Pons (tissue), 1 donor: ENCODE measurements around the gene TMEM185B.
"Not testable (repeated sequence)": the region's sequence is repeated elsewhere in the genome, so short reads cannot be mapped to it uniquely, and the experiment has no call there.

Experiments used
- DNase-seq: peaks from one replicate; pipeline ENCODE4 v3.0.0-alpha.2; 2016; ENCODE audit warnings: low spot score

The TMEM185B gene

DNA sequence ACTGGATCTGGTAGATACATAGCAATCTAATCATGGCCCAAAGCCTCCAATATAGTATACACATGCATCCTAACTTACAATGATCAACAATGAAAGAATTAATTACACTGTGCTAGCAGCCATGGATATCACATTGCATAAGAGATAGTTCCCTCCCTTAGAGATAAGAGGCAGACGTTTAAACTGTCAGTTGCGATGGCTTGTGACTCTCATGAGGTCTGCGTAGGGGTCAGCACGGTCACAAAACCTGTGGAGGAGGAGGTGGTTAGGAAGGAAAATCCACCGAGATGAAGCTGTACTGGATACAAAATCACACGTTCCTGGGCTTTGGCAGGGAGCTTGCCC is 28.7 kb upstream of the TMEM185B start:
- peak; percentile 22 for DNase-seq

DNA sequence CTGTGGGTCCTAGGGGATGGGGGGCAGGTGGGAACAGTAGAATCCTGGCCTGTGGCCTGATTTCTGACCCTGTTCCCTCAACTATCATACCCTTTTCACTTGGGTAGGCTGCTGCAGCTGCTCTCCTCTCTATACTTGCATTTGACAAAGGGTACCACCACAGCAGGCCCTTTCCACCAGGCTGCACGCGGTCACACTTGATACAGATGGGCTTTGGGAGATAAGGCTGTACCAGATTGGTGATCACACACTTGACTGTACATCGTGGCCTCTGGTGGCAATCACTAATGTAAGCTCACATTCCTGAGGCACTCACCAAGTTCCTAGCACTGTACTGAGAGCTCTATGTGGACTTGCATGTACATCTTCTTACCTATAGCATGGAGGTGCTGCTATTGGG is 27.9 kb upstream of the TMEM185B start:
- no peak for DNase-seq

DNA sequence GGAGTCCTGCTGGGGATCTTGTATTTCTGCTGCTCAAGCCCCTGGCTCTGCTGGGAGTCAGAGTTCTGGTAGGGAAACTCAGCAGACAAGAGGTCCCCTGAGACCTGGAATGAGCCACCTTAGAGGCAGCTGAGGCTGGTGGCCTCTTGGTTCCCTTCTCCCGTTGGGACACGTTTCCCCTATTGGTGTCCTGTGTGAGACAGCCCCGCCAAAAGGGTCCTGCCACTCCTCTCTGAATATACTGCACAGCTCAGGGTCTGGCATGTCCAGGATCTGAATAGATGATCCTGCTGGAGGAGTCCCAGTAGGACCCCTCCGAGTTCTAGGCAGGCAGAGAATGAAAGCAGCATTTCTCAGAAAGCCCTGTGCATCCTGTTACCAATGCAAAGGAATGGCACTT is 27.4 kb upstream of the TMEM185B start:
- DNase-seq = no peak

DNA sequence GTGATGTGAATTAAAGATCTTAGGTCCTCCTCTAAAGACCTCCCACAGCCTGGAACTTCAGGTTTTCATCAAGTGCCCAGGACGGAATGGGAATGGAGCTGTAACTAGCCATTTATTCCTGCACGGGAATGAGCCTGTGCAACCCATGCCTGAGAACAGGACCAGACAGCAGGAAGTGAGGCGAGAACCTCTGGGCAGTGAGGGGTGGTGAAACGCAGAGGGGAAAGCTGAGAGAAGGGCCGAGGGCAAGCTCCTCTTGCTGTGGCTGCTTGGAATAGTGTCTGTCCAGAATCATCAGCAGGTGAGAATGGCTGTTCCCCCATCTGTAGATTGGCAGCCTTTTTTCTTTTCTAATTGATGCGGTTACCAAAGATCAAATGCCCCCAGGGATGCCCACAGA is 24.7 kb upstream of the TMEM185B start:
- DNase-seq = no peak

DNA sequence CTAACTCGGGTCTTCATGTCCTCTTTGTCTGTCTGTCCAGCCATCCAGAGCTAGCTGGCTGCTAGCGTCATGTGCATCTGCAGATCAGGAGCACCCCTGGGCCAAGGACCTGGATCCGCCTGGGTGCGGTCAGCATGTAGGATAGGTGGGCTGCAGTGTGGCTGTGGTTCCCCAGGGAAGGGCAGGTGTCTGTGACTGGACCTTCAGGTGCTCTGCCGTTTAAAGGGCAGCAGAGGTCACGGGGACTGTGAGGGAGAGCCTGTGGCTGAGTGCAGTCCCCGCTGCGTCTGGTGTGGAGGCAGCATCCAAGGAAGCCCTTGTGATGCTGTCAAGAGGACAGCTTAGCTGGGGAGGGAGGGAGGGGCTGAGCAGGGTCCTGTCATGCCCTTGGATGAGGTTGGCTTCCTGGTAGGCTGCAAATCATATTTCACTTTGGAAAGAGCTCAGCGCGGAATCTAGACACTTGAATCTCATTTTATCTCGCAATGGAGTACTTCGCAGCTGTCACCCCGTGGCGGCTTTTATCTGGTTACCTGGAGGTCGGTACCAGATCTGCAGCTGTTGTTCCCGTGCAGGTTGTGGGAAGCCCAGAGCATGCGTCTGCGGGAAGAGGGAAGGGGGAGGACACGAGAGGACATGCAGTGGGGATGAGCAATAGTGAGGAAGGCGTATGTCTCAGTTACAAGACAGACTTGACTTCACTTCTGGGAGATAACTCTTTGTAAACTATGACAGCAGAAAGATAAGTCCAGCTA is 23.5 kb upstream of the TMEM185B start:
- no peak for DNase-seq

DNA sequence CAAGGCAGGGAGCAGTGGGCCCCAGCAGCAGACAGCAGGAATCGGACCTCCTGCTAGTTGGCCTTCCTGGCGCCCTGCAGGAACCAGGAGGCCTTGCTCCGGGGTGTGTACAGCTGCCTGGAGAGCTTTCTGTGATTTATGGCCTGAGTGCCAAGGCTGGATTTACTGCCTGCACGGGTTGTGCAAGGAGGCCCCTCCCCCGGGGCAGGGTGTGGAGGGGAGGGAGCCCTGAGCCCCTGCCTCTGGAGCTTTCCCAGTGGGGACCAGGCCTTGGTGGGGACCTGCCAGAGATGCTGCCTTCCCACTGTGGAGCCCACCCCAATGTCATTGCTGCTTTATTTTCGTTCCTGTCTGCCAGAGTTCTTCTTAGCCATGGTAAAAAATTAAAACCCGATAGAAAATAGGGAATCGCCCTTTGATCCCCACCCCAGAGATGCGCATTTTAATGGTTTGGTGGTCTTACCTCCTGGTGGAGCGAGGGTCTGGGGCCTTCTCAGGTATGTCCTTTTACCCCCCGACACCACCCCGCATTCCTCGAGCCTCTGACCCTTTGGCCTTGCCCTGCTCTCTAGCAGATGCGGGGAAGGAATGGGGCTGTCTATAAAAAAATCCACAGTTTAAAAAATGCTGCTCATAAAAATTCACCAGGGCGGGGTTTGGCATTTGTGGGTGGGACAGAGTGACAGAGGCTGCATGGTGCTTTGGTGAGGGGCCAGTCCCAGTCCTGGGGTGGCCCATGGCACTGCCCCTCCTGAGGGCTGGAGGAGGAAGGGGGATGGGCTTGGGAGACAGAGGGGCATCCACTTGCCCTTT is 22.5 kb upstream of the TMEM185B start:
- no peak for DNase-seq

DNA sequence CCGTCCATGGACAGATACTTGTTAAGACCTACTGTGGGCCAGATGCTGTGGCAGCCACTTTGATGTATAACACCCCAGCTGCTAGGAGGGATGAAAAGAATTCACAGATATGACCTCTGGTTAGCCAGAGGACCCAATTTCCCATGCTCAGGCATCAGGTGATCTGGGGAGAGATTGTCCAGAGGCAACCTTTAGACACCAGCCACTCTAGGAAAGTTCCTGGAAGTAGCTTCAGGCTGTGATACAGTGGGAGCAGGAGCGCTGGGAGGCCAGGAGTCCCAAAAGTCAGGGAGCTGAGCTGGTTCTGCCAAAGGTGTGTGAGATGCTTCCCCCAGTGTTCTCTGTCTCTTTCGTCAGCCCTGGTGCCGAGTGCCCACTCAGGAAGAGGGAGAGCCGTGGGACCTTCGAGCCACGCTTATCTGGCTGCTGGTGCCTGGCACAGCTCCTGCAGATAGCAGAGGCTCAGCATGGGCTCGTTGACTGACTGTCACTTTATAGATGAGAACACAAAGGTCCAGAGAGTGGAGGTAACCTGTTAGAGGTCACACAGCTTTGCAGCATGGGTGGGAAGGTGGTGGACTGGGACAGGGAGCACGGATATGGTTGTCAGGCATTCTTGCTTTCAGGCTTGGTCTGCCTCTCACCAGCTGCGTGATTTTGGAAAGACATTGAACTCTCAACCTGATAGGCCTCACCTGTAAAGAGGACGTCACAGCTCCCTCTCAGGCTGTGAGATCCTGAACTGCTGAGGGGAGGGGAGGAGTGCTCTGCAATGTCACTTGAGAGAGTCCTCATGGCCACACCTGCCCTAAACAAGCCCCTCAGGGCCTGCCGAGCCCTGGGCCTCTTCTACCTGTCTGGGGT is 21.7 kb upstream of the TMEM185B start:
- no peak for DNase-seq

DNA sequence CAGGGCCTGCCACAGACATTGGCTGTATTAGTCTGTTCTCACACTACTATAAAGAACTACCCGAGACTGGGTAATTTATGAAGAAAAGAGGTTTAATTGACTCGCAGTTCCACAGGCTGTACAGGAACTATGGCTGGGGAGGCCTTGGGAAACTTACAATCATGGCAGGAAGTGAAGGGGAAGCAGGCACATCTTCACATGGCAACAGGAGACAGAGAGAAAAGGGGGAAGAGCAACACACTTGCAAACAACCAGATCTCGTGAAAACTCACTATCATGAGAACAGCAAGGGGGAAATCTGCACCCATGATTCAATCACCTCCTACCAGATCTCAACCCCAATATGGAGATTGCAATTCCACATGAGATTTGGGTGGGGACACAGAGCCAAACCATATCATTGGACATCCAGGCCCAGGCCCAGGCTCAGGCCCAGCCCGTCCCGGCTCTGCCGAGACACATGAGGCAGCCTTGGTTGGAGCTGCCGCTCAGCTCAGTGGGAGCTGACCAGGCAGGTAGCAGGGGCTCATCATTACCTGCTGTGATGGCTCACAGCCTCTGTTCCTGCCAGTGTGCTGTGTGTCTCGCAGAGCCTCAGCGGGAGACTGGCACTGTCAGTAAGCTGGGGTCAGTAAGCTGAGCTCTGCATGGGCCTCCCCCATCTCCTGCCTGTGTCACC is 20.8 kb upstream of the TMEM185B start:
- DNase-seq = no peak

DNA sequence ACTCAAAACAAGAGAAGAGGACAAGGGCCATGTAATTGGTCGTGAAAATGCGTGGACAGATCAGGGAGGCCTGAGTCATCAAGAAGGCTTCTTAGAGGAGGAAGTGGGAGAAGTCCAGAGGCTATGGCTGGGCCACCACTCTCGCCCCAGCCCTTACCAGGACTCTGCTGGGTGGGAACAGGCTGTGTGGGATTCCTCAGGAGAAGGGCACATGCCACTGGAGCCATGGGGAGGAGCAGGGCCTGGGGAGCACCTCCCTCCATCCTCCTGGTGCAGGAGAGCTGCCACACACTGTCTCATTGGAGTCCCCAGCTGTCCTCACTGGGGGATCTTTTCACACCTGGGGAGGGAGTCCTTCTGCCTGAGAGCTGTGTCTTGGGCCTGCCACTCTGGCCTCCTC is 20.0 kb upstream of the TMEM185B start:
- DNase-seq = no peak

DNA sequence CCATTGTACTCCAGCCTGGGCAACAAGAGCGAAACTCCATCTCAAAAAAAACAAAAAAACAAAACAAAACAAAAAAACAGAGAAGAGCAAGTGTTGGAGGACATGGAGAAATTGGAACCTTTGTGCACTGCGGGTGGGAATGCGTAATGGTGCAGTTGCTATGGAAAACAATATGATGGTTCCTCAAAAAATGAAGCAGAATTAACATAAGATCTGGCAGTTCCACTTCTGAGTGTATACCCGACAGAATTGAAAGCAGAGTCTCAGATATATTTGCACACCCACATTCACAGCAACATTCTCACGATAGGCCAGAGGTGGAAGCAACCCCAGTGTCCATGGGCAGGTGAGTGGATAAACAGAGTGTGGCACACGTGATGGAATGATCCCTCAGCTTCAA is 18.5 kb upstream of the TMEM185B start:
- no peak for DNase-seq

DNA sequence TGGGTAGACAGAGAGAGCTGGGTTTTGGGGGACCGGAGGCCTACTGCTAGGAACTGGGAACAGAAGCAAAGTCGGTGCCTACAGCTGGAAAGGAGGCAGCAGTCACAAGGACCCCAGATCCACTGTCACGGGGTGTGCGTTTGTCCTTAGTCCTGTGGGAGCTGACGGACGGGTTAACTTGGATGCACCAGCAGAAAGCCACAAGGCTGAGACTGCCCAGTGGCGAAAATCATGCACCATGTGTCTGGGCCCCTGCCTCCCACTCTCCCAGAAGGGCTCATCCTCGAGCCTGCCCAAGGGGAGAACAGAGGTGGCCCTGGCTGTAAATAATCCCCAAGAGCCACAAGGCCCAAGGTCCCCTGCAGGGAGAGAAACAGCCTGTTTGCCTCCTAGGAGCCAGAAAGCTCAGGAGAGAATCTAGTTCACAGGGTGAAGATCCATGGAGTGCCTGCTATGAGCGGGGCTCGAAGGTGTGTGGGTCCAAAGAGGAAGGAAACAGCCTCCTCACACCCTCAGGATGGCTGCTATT is 17.8 kb upstream of the TMEM185B start:
- DNase-seq = no peak

DNA sequence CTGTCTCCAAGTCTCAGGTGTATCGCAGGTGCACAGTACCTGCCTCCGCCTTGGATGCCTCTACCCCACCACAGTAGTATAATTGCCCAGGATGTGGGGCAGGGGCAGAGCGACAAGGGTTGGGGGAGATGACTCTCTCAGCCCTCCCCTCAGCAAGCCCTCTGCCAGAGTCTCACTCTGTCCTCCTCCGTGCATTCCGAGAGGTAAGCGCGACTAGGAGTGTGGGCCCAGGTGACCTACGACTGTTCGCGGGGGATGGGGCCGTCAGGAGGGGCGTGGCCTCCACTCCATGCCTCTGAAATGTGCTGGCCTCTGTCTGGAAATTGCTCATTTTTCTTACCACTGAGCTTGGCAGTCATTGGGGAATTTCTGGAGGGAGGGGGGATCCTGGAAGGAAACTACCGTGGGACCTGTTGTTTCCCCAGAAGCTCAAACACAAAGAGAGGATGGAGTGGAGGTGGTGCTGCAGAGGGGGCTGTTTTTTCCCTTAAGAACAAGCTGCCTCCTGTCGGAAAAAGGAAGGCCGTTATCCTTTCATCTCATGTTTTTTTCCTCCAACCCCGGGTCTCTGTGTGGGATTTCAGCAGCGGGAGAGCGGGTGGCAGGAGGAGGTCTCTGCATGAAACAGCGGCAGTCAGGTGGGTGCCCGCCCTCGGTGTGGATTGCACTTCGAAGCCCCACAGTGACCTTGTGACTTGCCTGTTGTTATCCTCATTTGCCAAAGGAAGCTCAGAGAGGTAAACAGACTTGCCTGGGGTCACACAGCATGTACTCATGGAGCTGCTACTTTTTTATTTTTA is 16.5 kb upstream of the TMEM185B start:
- DNase-seq = no peak

DNA sequence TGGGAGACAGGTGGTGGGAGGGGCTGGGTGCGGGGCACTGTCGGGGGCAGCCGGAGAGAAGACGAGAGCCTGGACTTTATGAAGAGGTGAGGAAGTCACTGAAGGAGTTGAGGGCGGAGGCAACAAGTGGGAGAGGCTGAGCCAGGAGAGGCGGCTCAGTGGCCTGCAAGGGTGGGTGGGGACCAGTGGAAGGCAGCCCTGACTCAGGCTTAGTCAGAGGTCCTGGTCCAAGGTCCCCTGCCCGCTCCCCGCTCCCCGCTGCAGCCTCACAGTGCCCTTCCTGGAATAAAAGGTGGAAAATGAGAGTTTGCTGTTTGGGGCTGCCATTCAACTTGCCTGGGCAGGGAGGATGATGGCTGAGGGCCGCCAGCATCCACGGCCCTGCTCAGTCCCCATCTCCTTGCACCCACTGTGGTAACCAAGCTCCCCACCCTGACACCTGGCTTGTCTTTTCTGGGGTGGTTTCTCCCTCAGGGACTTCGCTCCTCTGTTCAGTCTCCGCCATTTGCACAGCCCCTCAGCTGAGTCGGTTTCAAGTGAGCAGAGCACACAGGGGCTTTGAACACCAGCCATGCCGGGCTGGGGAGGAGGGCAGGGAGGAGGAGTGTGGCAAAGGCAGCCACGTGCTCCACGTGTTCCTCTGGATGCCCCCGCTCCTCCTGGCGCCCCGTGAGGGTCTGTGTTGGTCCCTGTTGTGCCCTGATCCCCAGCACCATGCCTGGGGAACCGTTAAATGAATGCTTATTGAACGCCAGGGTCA is 15.7 kb upstream of the TMEM185B start:
- DNase-seq = no peak

DNA sequence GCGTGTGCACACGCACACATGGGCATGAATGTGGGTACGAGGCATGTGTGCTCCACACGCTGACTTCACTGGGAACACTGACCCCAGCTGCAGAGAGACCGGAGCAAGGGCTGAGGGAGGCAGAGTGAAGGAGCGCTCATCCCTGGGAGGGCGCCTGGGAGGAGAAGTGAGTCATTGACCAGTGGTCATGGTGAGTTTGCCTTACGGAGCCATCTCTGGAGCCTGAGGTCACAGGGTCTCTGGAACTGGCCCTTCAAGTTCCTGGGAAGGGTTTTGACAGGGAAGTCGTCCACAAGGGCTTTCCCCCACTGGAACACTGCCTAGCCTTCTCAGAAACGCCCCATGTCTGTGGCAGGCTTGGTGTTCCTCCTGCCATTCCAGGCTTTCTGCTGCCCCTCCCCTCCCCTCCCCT is 14.3 kb upstream of the TMEM185B start:
- DNase-seq = no peak

DNA sequence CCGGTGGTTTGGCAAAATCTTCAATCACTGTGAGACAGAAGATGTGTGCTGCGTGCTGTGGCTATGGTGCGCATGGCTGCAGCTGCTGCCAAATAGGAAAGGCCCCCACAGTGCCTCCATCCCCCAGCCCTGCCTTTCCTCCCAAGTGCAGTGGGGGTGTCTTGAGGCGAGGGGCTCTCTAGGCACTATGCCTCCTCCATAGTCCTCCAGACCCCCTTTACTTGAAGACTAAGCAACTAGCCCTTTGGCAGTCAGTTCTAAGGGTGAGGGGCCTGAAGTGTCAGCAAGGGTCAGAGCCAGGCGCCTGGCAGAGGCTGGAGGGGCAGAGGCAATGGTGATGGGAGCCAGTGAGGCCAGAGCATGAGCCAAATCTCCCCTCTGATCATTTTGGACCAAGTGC is 13.6 kb upstream of the TMEM185B start:
- DNase-seq = no peak

DNA sequence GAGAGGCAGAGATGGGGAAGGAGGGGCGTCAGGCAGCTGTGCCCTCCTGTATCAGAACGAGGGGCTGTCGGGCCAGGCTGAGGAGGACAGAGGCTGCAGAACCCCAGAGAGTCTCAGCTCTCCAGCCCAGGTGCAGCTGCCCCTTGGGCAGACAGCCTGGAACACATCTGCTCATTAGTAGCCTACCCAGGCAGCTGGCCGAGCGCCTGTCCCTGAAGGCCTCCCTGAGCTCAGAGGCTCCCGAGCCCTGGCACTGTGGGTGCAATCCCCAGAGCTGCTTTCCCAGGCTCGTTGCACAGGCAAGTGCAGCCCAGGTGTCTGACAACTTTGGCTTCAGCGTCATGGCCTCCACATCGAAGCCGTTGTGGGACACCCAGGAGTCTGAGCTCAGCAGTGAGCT is 13.1 kb upstream of the TMEM185B start:
- no peak for DNase-seq

DNA sequence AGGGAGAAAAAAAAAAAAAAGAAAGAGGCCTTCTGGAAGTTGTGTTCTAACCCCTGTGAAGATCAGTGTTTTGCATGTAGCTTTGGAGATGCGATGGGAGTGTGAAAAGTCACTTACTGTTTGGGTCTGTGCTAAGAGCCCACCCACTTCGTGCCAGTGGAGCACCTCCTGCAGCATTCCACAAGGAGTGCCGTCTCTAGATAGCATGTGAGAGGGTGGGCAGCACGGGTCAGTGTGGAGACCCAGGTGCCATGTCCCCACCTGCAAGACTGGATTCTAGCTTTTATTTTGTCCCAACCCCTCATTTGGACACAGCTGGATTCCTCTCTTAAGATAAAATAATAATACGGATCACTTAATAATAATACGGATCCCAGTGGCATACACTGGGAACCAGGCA is 12.5 kb upstream of the TMEM185B start:
- no peak for DNase-seq

DNA sequence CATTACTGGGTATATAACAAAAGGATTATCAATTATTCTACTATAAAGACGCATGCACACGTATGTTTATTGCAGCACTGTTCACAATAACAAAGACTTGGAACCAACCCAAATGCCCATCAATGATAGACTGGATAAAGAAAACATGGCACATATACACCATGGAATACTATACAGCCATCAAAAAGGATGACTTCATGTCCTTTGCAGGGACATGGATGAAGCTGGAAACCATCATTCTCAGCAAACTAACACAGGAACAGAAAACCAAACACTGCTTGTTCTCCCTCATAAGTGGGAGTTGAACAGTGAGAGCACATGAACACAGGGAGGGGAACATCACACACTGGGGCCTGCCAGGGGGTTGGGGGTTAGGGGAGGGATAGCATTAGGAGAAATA is 12.0 kb upstream of the TMEM185B start:
- not testable (repeated sequence) for DNase-seq

DNA sequence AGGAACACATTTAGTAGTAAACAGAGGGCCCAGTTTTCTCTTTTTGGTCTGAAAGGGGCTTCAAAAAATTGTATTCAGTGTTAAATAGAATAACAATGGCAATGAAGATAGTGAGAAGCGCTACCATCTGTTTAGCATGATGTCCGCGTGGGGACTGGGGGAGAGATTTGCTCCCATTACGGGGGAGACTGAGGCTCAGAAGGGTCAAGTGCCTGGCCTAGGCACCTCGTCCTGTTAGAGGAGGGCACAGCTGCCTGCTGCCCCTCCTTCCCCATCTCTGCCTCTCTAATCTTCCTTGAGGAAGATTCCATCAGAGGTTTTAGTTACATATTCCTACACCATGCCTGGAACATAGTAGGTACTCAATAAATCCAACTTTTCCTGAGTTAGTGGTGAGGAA is 10.1 kb upstream of the TMEM185B start:
- no peak for DNase-seq

DNA sequence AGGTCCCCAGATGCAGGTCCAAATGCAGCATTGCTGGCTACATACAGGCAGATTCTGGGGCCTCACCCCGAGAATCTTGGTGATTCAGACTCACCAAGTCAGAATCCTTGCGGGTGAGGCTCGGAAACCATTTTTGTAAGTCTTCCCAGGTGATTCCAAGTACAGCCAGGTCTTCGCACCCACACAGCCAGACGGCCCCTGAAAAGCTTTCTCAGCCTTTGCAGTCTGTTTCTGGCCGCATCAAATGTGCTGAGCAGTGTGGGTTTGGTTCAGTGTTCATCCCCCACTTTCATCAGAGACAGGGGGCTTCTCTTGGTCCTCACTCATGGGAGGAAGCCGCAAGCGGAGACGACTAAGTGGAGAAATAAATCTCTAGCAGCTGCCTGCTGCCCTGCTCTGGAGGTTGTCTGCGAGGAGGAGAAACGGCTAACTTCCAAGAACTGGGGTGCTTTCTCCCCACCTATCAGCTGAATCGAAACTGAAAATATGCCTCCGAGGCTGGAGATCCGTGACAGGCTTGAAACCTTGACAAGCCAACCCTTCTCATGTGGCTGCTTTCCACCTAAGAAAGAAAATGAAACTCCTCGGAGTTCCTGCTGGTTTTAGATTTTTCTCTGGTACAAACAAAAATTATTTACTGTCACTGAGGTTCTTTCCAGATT is 8.9 kb upstream of the TMEM185B start:
- DNase-seq = peak; percentile 41
